HUES64 (cell line): ENCODE results near the gene APOBR. TPM values are rescaled to one million over a fixed set of nuclear protein-coding genes. Genes with fewer than 3 reads are reported as not detected.
"Not testable (repeated sequence)": the region's sequence is repeated elsewhere in the genome, so short reads cannot be mapped to it uniquely, and the experiment has no call there.

Source experiments
- H3K27ac ChIP-seq: 2 replicates; pipeline ENCODE4 v1.7.0; 2013; ENCODE audit warnings: low read depth, low read length, inconsistent platforms
- H3K27me3 ChIP-seq: 2 replicates; pipeline ENCODE4 v1.6.1; 2013; ENCODE audit warnings: mild to moderate bottlenecking, low read length; ENCODE audit not compliant: insufficient read depth
- H3K36me3 ChIP-seq: 2 replicates; pipeline ENCODE4 v1.6.1; 2013; ENCODE audit warnings: mild to moderate bottlenecking, low read length; ENCODE audit not compliant: insufficient read depth
- H3K4me1 ChIP-seq: 2 replicates; pipeline ENCODE4 v1.6.1; 2013; ENCODE audit warnings: mild to moderate bottlenecking, low read length, moderate library complexity; ENCODE audit not compliant: insufficient read depth
- H3K4me3 ChIP-seq: 2 replicates; pipeline ENCODE4 v1.5.1; 2013; ENCODE audit warnings: mild to moderate bottlenecking, low read length, moderate library complexity
- H3K9ac ChIP-seq: 2 replicates; pipeline ENCODE4 v1.6.1; 2013; ENCODE audit warnings: mild to moderate bottlenecking, low read depth, low read length
- H3K9me3 ChIP-seq: 2 replicates; pipeline ENCODE4 v1.6.1; 2013; ENCODE audit warnings: low read depth, low read length; ENCODE audit not compliant: insufficient read depth
- WGBS: fragments of 150-250, 120-280 bp; methylation state at CpG from one replicate; pipeline ENCODE4 v1.1.7; 2013; ENCODE audit warnings: missing lambda C conversion rate; 5-methylcytosine and 5-hydroxymethylcytosine counted together
- polyA plus RNA-seq, 2 experiments: library from polyadenylated mRNA; stranded (reverse); fragments of 50-300 nt; gene quantifications; one replicate each; pipeline ENCODE4 v1.2.3, GENCODE V29; 2013

Gene APOBR
- not detected for polyA plus RNA-seq (2013, experiment 1 of 2)
- polyA plus RNA-seq (2013, experiment 2 of 2): not detected

GRCh38 chr16:28494121-28494851 is at the start of gene APOBR:
Gene APOBR (plus strand): TSS chr16:28494643. CDS start chr16:28494682, 39 bp downstream.
- Histone ChIP-seq H3K4me1 (peaks cover 3% of the 10 kb centered on the region; the same call in 1 of the 2 replicates), H3K27ac (no peak within 1 kb of the TSS), H3K4me3 (no peak within 1 kb of the TSS), H3K9me3 (no peaks in the 10 kb centered on the region), H3K27me3 (peaks cover 3% of the 10 kb centered on the region; the same call in 1 of the 2 replicates), H3K36me3 (0 out of 2 replicates have a peak, but pooled peaks cover under 1% of the 10 kb centered on the region), H3K9ac (no peak within 1 kb of the TSS)
- WGBS: 86% methylated on average over 12 of the region's 12 CpGs

GRCh38 chr16:28446388-28446787 is 48.1 kb upstream of the APOBR start:
- not testable (repeated sequence) for H3K4me1 ChIP-seq, H3K36me3 ChIP-seq
- no CpG with 5 or more reads among the region's 4 CpGs for WGBS

GRCh38 chr16:28447081-28447480 is 47.4 kb upstream of the APOBR start:
- not testable (repeated sequence) for H3K4me1 ChIP-seq, H3K9ac ChIP-seq, H3K9me3 ChIP-seq, H3K4me3 ChIP-seq, H3K36me3 ChIP-seq, H3K27ac ChIP-seq, H3K27me3 ChIP-seq
- no CpG with 5 or more reads among the region's 6 CpGs for WGBS

More at GRCh38 chr16:28446388-28446787, 48.1 kb upstream of the APOBR start:
- H3K27ac ChIP-seq, H3K27me3 ChIP-seq, H3K9ac ChIP-seq, H3K9me3 ChIP-seq, H3K4me3 ChIP-seq: not testable (repeated sequence)

GRCh38 chr16:28473714-28474265 is 20.7 kb upstream of the APOBR start:
- no peak overlapping the region for H3K9ac ChIP-seq
- H3K4me1 ChIP-seq: no peaks in the 10 kb centered on the region
- H3K36me3 ChIP-seq: peaks cover 13% of the 10 kb centered on the region
- no peak overlapping the region for H3K27ac ChIP-seq
- 95% methylated on average over 8 of the region's 8 CpGs for WGBS
- H3K27me3 ChIP-seq: no peaks in the 10 kb centered on the region
- no peaks in the 10 kb centered on the region for H3K9me3 ChIP-seq
- H3K4me3 ChIP-seq: no peak overlapping the region

GRCh38 chr16:28475221-28475620 is 19.2 kb upstream of the APOBR start:
- 86% methylated on average over 1 of the region's 2 CpGs for WGBS
- no peak overlapping the region for H3K4me3 ChIP-seq
- no peaks in the 10 kb centered on the region for H3K9me3 ChIP-seq
- no peak overlapping the region for H3K27ac ChIP-seq
- H3K9ac ChIP-seq: no peak overlapping the region
- no peaks in the 10 kb centered on the region for H3K27me3 ChIP-seq
- H3K36me3 ChIP-seq: peaks cover 13% of the 10 kb centered on the region
- no peaks in the 10 kb centered on the region for H3K4me1 ChIP-seq

- Histone ChIP-seq H3K36me3 (peaks cover 21% of the 10 kb centered on the region), H3K27me3 (no peaks in the 10 kb centered on the region), H3K4me3 (no peak overlapping the region), H3K9me3 (no peaks in the 10 kb centered on the region), H3K9ac (no peak overlapping the region), H3K4me1 (no peaks in the 10 kb centered on the region), H3K27ac (no peak overlapping the region)
- 94% methylated on average over 14 of the region's 14 CpGs for WGBS
These were observed 17.0 kb upstream of the APOBR start for GRCh38 chr16:28477311-28477920.

GRCh38 chr16:28478506-28479180 is 15.8 kb upstream of the APOBR start:
- Histone ChIP-seq H3K9me3 (no peaks in the 10 kb centered on the region), H3K9ac (no peak overlapping the region), H3K36me3 (peaks cover 27% of the 10 kb centered on the region), H3K4me1 (no peaks in the 10 kb centered on the region), H3K27ac (no peak overlapping the region), H3K27me3 (no peaks in the 10 kb centered on the region), H3K4me3 (no peak overlapping the region)
- WGBS: 97% methylated on average over 16 of the region's 16 CpGs

GRCh38 chr16:28482026-28482425 is 12.4 kb upstream of the APOBR start:
- 95% methylated on average over 13 of the region's 13 CpGs for whole genome bisulfite sequencing

GRCh38 chr16:28483361-28483760 is 11.1 kb upstream of the APOBR start:
- not testable (repeated sequence) for H3K27ac ChIP-seq, H3K4me3 ChIP-seq, H3K27me3 ChIP-seq, H3K9ac ChIP-seq, H3K9me3 ChIP-seq, H3K4me1 ChIP-seq
- H3K36me3 ChIP-seq: peaks cover 19% of the 10 kb centered on the region
- 92% methylated on average over 5 of the region's 5 CpGs for WGBS

More at GRCh38 chr16:28482026-28482425, 12.4 kb upstream of the APOBR start:
- Histone ChIP-seq H3K27me3 (no peaks in the 10 kb centered on the region), H3K36me3 (peaks cover 25% of the 10 kb centered on the region), H3K4me1 (no peaks in the 10 kb centered on the region), H3K4me3 (no peak overlapping the region), H3K9me3 (no peaks in the 10 kb centered on the region), H3K27ac (no peak overlapping the region), H3K9ac (no peak overlapping the region)

GRCh38 chr16:28486266-28486665 is 8.2 kb upstream of the APOBR start:
- H3K27me3 ChIP-seq: no peaks in the 10 kb centered on the region
- no peaks in the 10 kb centered on the region for H3K9me3 ChIP-seq
- WGBS: 90% methylated on average over 5 of the region's 5 CpGs
- H3K4me3 ChIP-seq: no peak overlapping the region
- H3K27ac ChIP-seq: no peak overlapping the region
- peaks cover 3% of the 10 kb centered on the region; the same call in 1 of the 2 replicates for H3K4me1 ChIP-seq
- H3K36me3 ChIP-seq: peaks cover 22% of the 10 kb centered on the region
- H3K9ac ChIP-seq: no peak overlapping the region
